K562 (cell line): Measurements from ENCODE around the gene SPATA3. TPM values are rescaled to one million over a fixed set of nuclear protein-coding genes. Genes with fewer than 3 reads are reported as not detected.

Experiments
- ATAC-seq: fragments of 200-7000 bp; cut with Tn5 transposase; 3 replicates; pipeline ENCODE4 v1.9.1; 2020; ENCODE audit warnings: moderate library complexity
- BruUV-seq: library from RNA; stranded (reverse); fragments of 400-500 nt; replicated peaks from 2 replicates; lab custom pipeline; 2021; lab: Mats Ljungman, UMichigan
- CTCF ChIA-PET: fragments of 300-600 bp; formaldehyde crosslinking; extraction: SDS; loops from one replicate; lab custom pipeline; 2021; ENCODE audit warnings: low intra/inter-chr PET ratio; lab: Yijun Ruan, JAX
- POLR2A ChIA-PET: fragments of 300-600, 350-650 bp; sonication (Branson Sonifier 250); formaldehyde crosslinking; extraction: SDS; loops from one replicate; lab custom pipeline; 2021; ENCODE audit warnings: antibody characterized with exemption, inconsistent platforms; lab: Yijun Ruan, JAX
- DNase-seq, 4 experiments: peaks; one replicate each; pipeline versions ENCODE4 v3.0.0 to v3.0.0-alpha.2; 2011 to 2018; ENCODE audit warnings: low spot score in 3 of 4, mixed read lengths in 3 of 4; ENCODE audit errors: extremely low read depth in 1 of 4
- FAIRE-seq: peaks from 2 replicates; lab custom pipeline; 2011; peaks lifted over from hg19 to GRCh38; lab: Jason Lieb, UNC
- H2AFZ ChIP-seq: 2 replicates; pipeline ENCODE4 v1.6.0; 2011; ENCODE audit warnings: low read depth, low read length, control low read depth, inconsistent platforms
- H3K27ac ChIP-seq: fragments of 200-600 bp; 3 replicates; pipeline ENCODE4 v1.8.0; 2011; ENCODE audit warnings: low read depth, mild to moderate bottlenecking, control low read depth, inconsistent platforms, low read length, moderate library complexity, mixed read lengths; ENCODE audit errors: extremely low read depth
- H3K27me3 ChIP-seq, 2 experiments: fragments of 300-600 bp in 1 of 2; 2 replicates in 1 of 2; 3 replicates in 1 of 2; pipeline versions ENCODE4 v1.6.0 to v1.8.0; 2011; ENCODE audit warnings: inconsistent platforms in 2 of 2, low read length in 2 of 2, mild to moderate bottlenecking in 1 of 2, mixed read lengths in 1 of 2, moderate library complexity in 1 of 2; ENCODE audit not compliant: control insufficient read depth in 2 of 2, insufficient read depth in 2 of 2
- H3K36me3 ChIP-seq: fragments of 300-600 bp; 3 replicates; pipeline ENCODE4 v1.8.0; 2011; ENCODE audit warnings: mild to moderate bottlenecking, low read length, inconsistent platforms; ENCODE audit not compliant: control insufficient read depth, insufficient read depth
- H3K4me1 ChIP-seq, 2 experiments: fragments of 200-600 bp in 1 of 2; replicated peaks in 1 of 2; 2 replicates in 1 of 2; 3 replicates in 1 of 2; pipeline versions ENCODE4 v1.5.1 to v1.8.0; 2011; ENCODE audit warnings: inconsistent platforms in 2 of 2, low read length in 2 of 2, mild to moderate bottlenecking in 1 of 2, mixed read lengths in 1 of 2, moderate library complexity in 1 of 2; ENCODE audit not compliant: control insufficient read depth in 2 of 2, insufficient read depth in 2 of 2
- H3K4me2 ChIP-seq: 2 replicates; pipeline ENCODE4 v1.6.1; 2011; ENCODE audit warnings: low read length, control low read depth, inconsistent platforms, mixed read lengths; ENCODE audit not compliant: insufficient read depth
- H3K4me3 ChIP-seq: fragments of 200-600 bp; sonication (generic), shearing (Covaris generic); 2 replicates; pipeline ENCODE4 v1.5.1; 2016; ENCODE audit warnings: control low read depth, inconsistent platforms
- H3K79me2 ChIP-seq: fragments of 200-600 bp; 3 replicates; pipeline ENCODE4 v1.8.0; 2011; ENCODE audit warnings: low read length, inconsistent platforms; ENCODE audit not compliant: control insufficient read depth, insufficient read depth
- H3K9ac ChIP-seq, 2 experiments: 2 replicates each; pipeline versions ENCODE4 v1.6.0 to v1.6.1; 2011; ENCODE audit warnings: low read depth in 2 of 2, low read length in 2 of 2, control low read depth in 1 of 2, inconsistent platforms in 1 of 2, mild to moderate bottlenecking in 1 of 2, mixed read lengths in 1 of 2; ENCODE audit not compliant: insufficient read depth in 1 of 2
- H3K9me1 ChIP-seq: one replicate; pipeline ENCODE4 v1.6.0; 2011; ENCODE audit warnings: inconsistent platforms, mild to moderate bottlenecking, low read length, moderate library complexity; ENCODE audit not compliant: control insufficient read depth, insufficient read depth
- H3K9me3 ChIP-seq: replicated peaks from 2 replicates; pipeline ENCODE4 v1.5.1; 2011; ENCODE audit warnings: low read depth, low read length, inconsistent platforms; ENCODE audit not compliant: control insufficient read depth, insufficient read depth
- H4K20me1 ChIP-seq: replicated peaks from 2 replicates; pipeline ENCODE4 v1.6.1; 2011; ENCODE audit warnings: low read length, inconsistent platforms, mixed read lengths; ENCODE audit not compliant: control insufficient read depth, insufficient read depth
- DEAF1 ChIP-seq: fragments of 450-650 bp; formaldehyde crosslinking; IDR thresholded peaks from 2 replicates; pipeline ENCODE4 v1.4.0; 2020; ENCODE audit warnings: mild to moderate bottlenecking, moderate library complexity
- MAFG ChIP-seq: fragments of 450-650 bp; conservative IDR thresholded peaks from 2 replicates; pipeline ENCODE4 v1.6.1; 2016; ENCODE audit warnings: missing genetic modification characterization, missing compliant biosample characterization
- MIER1 ChIP-seq: fragments of 450-650 bp; IDR thresholded peaks from 2 replicates; pipeline ENCODE4 v1.6.1; 2016; ENCODE audit warnings: antibody characterized with exemption, mild to moderate bottlenecking, low read depth
- POLR2G ChIP-seq: fragments of 200-400 bp; formaldehyde crosslinking; IDR thresholded peaks from 2 replicates; pipeline ENCODE4 v1.6.1; 2017; ENCODE audit warnings: low read depth, mild to moderate bottlenecking, antibody characterized with exemption, low read length, moderate library complexity
- SAFB2 ChIP-seq: fragments of 200-400 bp; formaldehyde crosslinking; IDR thresholded peaks from 2 replicates; pipeline ENCODE4 v1.6.1; 2018; ENCODE audit warnings: borderline replicate concordance, low read length, low read depth, moderate library complexity; ENCODE audit not compliant: severe bottlenecking
- SLC30A9 ChIP-seq: fragments of 250-450 bp; sonication (Bioruptor Pico); IDR thresholded peaks from 2 replicates; pipeline ENCODE4 v1.8.0; 2022; ENCODE audit warnings: mild to moderate bottlenecking, moderate library complexity
- ZNF224 ChIP-seq: sonication (generic); formaldehyde crosslinking; IDR thresholded peaks from 2 replicates; pipeline ENCODE4 v1.8.0; 2022; ENCODE audit warnings: mild to moderate bottlenecking, missing genetic modification reagents
- ZNF75A ChIP-seq: fragments of 450-650 bp; formaldehyde crosslinking; IDR thresholded peaks from 2 replicates; pipeline ENCODE4 v1.4.0; 2020; ENCODE audit warnings: mild to moderate bottlenecking
- WGBS: fragments of 100-300 bp; shearing (Covaris generic); methylation state at CpG from one replicate; pipeline ENCODE4 v1.1.6; 2016; ENCODE audit warnings: low coverage, mixed read lengths; ENCODE audit not compliant: insufficient coverage; ENCODE audit errors: missing lambda C conversion rate; 5-methylcytosine and 5-hydroxymethylcytosine counted together
- in situ Hi-C: fragments of 300-500 bp; cut with MboI; formaldehyde crosslinking; loops from 4 replicates; pipeline ENCODE4 v1.15.0; 2018; ENCODE audit warnings: inconsistent platforms, mixed read lengths
- intact Hi-C: fragments of 100-400 bp; cut with micrococcal nuclease; formaldehyde crosslinking; loops from 2 replicates; pipeline ENCODE4 v1.14.2; 2022
- polyA plus RNA-seq, 8 experiments: library from polyadenylated mRNA; depleted of rRNA in 4 of 8; stranded (reverse) in 5 of 8; unstranded in 3 of 8; fragments of >200 nt; fragmentation: Nextera tagmentation in 2 of 8; fragmentation: Illumina TruSeq in 1 of 8; extraction: Ambion mirVana in 2 of 8; extraction: Trizol in 1 of 8; gene quantifications; 2 replicates each; pipeline versions ENCODE4 v1.2.1 to v1.2.3, GENCODE V29; 2011 to 2014; ENCODE audit warnings: inconsistent platforms in 1 of 8, missing spikeins in 1 of 8
- total RNA-seq, 7 experiments: library from RNA; depleted of rRNA in 6 of 7; stranded (reverse); fragments of >200 nt in 6 of 7; fragmentation: Illumina TruSeq in 2 of 7; extraction: Trizol in 2 of 7; gene quantifications; 2 replicates each; pipeline versions ENCODE4 v1.2.1 to v1.2.3, GENCODE V29; 2011 to 2021; ENCODE audit warnings: low replicate concordance in 1 of 7

SPATA3 gene
- total and polyA plus RNA-seq, 9 of the 15 experiments (the other 6 are each of a cell fraction or from before 2014, with no cell fraction given) = not detected

- in situ Hi-C loops (no loop called here), intact Hi-C loops (no loop called here)
- Histone ChIP-seq H3K4me1 (peaks cover 0 to 3% of the 10 kb centered on the region in 2 experiments; a peak in 1 of 5 replicates), H3K27me3 (peaks cover 9 to 40% of the 10 kb centered on the region in 2 experiments; a peak in 4 of 5 replicates), H3K79me2 (no peaks in the 10 kb centered on the region), H3K4me3 (no peak overlapping the region), H3K36me3 (no peaks in the 10 kb centered on the region), H2AFZ (no peak overlapping the region), H3K9me3 (no peaks in the 10 kb centered on the region), H3K9me1 (no peaks in the 10 kb centered on the region), H3K9ac (no peak overlapping the region), H4K20me1 (no peaks in the 10 kb centered on the region), H3K27ac (no peak overlapping the region), H3K4me2 (no peak overlapping the region)
- no TSS peak for BruUV-seq
- no peak for TF ChIP-seq MAFG
- TF ChIP-seq SAFB2 = no peak
- TF ChIP-seq MIER1 = no peak
- no peak for TF ChIP-seq DEAF1 (CRISPR knock-in tag)
- no peak for TF ChIP-seq SLC30A9 (CRISPR knock-in tag)
- no peak for TF ChIP-seq POLR2G
- TF ChIP-seq ZNF75A (CRISPR knock-in tag) = no peak
- no peak for TF ChIP-seq ZNF224 (CRISPR knock-in tag)
- no peak for ATAC-seq
- POLR2A ChIA-PET = interaction anchor here (0.9 kb wide), 1 partner anchor 12 kb away, joined by 4 read pairs; no protein-coding TSS in a partner anchor
- CTCF ChIA-PET = no interaction called here
- DNase-seq = no peak
- WGBS = 3% methylated on average over 10 of the region's 10 CpGs
- FAIRE-seq = no peak
These were observed 43.5 kb upstream of the SPATA3 start for GRCh38 chr2:230952226-230952956.
